HK-2 (cell line): ENCODE results near the gene FUNDC1.

Source experiments
- DNase-seq: peaks from one replicate; pipeline ENCODE4 v3.0.0-alpha.2; 2018; ENCODE audit not compliant: unreplicated experiment

FUNDC1 gene

GRCh38 chrX:44480591-44480990 lies 62.1 kb downstream of the FUNDC1 start:
- no peak for DNase-seq

DNA sequence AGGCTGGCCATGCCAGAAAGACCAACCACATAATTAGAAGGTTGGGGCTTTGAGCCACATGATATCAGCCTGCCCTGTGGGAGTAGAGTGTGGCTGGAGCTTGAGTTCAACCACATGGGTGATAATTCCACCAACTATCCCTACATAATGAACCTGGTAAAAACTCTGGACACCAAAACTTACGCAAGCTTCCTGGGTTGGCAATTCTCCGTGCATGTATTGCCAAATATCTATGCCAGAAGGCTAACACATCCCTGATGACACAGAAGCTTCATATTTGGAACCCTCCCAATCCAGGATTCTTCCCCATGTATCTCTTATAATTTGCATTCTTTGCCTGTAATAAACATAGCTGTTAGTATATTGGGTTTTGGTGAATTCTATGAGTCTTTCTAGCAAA lies 68.2 kb downstream of the FUNDC1 start:
- no peak for DNase-seq
